HG03378 (cell line): ENCODE measurements around the gene NUTM2E.
"Not testable (repeated sequence)": the region's sequence is repeated elsewhere in the genome, so short reads cannot be mapped to it uniquely, and the experiment has no call there.

Experiments
- ATAC-seq: cut with Tn5 transposase; IDR thresholded peaks from one replicate; pipeline ENCODE4 v1.9.1; 2021; ENCODE audit warnings: mild to moderate bottlenecking, moderate library complexity; ENCODE audit not compliant: unreplicated experiment

The NUTM2E gene

GRCh38 chr10:79862803-79863202 lies 36.3 kb downstream of the NUTM2E start:
- not testable (repeated sequence) for ATAC-seq

GRCh38 chr10:79866903-79867551 lies 40.5 kb downstream of the NUTM2E start:
- ATAC-seq: not testable (repeated sequence)

- not testable (repeated sequence) for ATAC-seq
Observed at GRCh38 chr10:79868023-79868422, 41.5 kb downstream of the NUTM2E start.

- ATAC-seq: not testable (repeated sequence)
Observed at GRCh38 chr10:79869439-79870097, 43.0 kb downstream of the NUTM2E start.

GRCh38 chr10:79871729-79872128 lies 45.2 kb downstream of the NUTM2E start:
- not testable (repeated sequence) for ATAC-seq
